Medulla oblongata (tissue), 1 donor: Measurements from ENCODE around the gene TOM1L2.

Experiments
- DNase-seq: peaks from one replicate; pipeline ENCODE4 v3.0.0-alpha.2; 2015; ENCODE audit errors: extremely low spot score

TOM1L2 gene

DNA sequence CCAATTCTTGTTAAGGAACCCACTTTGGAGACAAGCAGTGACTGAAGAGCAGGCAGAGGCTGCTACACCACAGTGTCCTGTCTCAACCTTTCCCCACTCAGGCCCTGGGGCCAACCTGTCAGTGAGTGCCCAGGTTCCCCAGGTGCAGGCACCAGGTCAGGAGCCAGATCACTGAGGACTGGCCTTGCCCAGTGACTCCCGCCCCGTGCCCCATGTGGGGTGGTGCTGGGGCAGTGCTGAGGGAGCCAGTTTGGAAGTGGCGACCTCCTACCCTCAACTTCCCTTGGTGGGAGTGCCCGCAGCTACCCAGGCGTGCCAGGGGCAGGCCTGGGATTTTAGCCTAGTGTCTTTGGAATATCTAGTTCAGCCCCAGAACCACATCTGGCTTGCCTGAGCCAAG lies 164.8 kb downstream of the TOM1L2 start:
- no peak for DNase-seq

GRCh38 chr17:17806611-17807274 lies 165.5 kb downstream of the TOM1L2 start:
- DNase-seq = no peak

GRCh38 chr17:17806035-17806434 lies 166.2 kb downstream of the TOM1L2 start:
- no peak for DNase-seq

DNA sequence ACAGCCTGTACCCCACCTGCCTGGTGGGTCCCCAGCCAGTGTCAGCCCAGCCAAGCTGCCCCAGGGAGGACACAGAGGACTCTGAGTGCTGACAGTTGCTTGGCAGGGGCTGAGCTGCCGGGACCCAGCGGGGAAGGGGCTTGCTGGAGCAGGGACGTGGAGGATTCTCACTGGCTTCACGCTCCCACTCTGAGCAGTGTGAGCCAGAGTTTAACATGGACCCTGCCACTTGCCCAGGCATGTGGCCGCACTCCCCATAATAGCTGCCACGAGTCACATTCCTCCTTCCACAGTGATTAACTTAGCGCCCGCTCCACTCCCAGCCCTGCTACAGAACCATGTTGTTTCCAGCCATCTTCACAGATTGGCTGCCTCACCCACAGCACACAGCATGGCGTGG lies 166.6 kb downstream of the TOM1L2 start:
- DNase-seq = no peak

DNA sequence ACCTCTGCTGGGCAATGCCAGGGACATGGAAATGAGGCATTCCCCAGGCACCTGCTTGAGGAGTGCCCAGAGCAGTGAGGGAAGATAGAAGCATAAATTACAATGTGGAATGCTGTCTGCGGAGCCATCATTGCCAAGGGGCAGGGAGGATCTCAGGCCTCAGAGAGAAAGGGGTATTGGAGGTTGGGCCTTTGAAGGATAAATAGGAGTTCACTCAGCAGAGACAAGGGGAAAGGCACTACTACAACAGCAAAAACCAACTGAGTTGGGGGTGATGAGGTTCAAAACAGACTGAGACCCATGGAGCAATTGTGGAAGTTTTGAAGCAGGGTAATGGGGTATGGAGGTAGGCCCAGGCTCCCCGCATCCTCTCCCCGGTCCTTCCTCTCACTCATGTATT lies 168.2 kb downstream of the TOM1L2 start:
- DNase-seq = no peak

- peak; percentile 56 for DNase-seq
These were observed 170.3 kb downstream of the TOM1L2 start for GRCh38 chr17:17801800-17802481.

GRCh38 chr17:17800504-17801021 lies 171.6 kb downstream of the TOM1L2 start:
- DNase-seq = no peak

GRCh38 chr17:17798573-17799255 lies 173.5 kb downstream of the TOM1L2 start:
- no peak for DNase-seq

DNA sequence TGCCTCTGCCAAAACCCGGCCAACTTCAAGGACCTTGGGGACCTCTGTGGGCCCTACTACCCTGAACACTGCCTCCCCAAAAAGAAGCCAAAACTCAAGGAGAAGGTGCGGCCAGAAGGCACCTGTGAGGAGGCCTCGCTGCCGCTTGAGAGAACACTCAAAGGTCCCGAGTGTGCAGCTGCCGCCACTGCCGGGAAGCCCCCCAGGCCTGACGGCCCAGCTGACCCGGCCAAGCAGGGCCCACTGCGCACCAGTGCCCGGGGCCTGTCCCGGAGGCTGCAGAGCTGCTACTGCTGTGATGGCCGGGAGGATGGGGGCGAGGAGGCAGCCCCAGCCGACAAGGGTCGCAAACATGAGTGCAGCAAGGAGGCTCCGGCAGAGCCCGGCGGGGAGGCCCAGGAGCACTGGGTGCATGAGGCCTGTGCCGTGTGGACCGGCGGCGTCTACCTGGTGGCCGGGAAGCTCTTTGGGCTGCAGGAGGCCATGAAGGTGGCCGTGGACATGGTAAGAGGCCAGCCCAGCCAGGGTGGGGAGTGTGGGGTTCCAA lies 174.1 kb downstream of the TOM1L2 start:
- no peak for DNase-seq

DNA sequence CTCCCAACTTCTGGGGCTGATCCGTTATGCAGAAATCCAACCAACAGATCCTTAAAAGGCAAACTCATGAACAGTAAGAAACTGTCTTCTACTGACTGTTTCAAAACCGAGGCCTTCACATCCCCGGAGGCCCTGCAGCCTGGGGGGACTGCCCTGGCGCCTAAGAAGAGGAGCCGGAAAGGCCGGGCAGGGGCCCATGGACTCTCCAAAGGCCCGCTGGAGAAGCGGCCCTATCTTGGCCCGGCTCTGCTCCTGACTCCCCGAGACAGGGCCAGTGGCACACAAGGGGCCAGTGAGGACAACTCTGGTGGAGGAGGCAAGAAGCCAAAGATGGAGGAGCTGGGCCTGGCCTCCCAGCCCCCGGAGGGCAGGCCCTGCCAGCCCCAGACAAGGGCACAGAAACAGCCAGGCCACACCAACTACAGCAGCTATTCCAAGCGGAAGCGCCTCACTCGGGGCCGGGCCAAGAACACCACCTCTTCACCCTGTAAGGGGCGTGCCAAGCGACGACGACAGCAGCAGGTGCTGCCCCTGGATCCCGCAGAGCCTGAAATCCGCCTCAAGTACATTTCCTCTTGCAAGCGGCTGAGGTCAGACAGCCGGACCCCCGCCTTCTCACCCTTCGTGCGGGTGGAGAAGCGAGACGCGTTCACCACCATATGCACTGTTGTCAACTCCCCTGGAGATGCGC lies 174.9 kb downstream of the TOM1L2 start:
- no peak for DNase-seq

DNA sequence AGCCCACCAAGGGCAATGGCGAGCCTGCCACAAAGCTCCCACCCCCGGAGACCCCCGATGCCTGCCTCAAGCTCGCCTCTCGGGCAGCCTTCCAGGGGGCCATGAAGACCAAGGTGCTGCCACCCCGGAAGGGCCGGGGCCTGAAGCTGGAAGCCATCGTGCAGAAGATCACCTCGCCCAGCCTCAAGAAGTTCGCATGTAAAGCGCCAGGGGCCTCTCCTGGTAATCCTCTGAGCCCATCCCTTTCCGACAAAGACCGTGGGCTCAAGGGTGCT lies 175.5 kb downstream of the TOM1L2 start:
- DNase-seq = no peak

DNA sequence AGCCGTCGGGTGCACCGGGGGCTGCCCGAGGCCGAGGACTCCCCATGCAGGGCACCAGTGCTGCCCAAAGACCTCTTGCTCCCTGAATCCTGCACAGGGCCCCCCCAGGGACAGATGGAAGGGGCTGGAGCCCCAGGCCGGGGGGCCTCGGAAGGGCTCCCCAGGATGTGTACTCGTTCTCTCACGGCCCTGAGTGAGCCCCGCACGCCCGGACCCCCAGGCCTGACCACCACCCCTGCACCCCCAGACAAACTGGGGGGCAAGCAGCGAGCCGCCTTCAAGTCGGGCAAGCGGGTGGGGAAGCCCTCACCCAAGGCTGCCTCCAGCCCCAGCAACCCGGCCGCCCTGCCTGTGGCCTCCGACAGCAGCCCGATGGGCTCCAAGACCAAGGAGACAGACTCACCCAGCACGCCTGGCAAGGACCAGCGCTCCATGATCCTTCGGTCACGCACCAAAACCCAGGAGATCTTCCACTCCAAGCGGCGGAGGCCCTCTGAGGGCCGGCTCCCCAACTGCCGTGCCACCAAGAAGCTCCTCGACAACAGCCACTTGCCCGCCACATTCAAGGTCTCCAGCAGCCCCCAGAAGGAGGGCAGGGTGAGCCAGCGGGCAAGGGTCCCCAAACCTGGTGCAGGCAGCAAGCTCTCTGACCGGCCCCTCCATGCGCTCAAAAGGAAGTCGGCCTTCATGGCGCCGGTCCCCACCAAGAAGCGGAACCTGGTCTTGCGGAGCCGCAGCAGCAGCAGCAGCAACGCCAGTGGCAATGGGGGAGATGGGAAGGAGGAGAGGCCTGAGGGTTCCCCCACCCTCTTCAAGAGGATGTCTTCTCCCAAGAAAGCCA lies 176.0 kb downstream of the TOM1L2 start:
- DNase-seq = no peak

DNA sequence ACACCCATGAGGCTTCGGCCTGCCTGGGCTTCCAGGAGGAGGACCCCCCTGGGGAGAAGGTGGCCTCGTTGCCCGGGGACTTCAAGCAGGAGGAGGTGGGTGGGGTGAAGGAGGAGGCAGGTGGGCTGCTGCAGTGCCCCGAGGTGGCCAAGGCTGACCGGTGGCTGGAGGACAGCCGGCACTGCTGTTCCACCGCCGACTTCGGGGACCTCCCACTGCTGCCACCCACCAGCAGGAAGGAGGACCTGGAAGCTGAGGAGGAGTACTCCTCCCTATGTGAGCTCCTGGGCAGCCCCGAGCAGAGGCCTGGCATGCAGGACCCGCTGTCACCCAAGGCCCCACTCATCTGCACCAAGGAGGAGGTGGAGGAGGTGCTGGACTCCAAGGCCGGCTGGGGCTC lies 176.9 kb downstream of the TOM1L2 start:
- DNase-seq = no peak

DNA sequence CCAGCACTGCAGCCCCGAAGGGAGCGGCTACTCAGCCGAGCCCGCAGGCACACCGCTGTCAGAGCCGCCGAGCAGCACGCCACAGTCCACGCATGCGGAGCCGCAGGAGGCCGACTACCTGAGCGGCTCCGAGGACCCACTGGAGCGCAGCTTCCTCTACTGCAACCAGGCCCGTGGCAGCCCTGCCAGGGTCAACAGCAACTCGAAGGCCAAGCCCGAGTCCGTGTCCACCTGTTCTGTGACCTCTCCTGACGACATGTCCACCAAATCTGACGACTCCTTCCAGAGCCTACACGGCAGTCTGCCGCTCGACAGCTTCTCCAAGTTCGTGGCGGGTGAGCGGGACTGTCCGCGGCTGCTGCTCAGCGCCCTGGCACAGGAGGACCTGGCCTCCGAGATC lies 177.8 kb downstream of the TOM1L2 start:
- no peak for DNase-seq
